ENCODE data around the gene PCDHGA8. TPM values are rescaled to one million over a fixed set of nuclear protein-coding genes. Genes with fewer than 3 reads are reported as not detected.
"Not testable (repeated sequence)": the region's sequence is repeated elsewhere in the genome, so short reads cannot be mapped to it uniquely, and the experiment has no call there.

Gene PCDHGA8
- total RNA-seq, 1 donor from 2014 or later, result under 0.01 TPM

- Histone ChIP-seq H3K36me3 (ENCODE audit: control insufficient read depth, insufficient read depth, low read length) (no peaks in the 10 kb centered on the region), H3K27me3 (ENCODE audit: control insufficient read depth, insufficient read depth, low read length) (peaks cover 2% of the 10 kb centered on the region), H3K4me3 (ENCODE audit: low read depth, low read length) (peak within 1 kb of the TSS; percentile 31)
- peak; percentile 72 for DNase-seq (ENCODE audit: low read depth)
- no peak for FAIRE-seq
- TF ChIP-seq CTCF (IDR thresholded peaks at IDR 0.05; ENCODE audit: insufficient read depth, low read length, severe bottlenecking), result peak; percentile 45
Measured at GRCh38 chr5:141430332-141431113, 38.1 kb downstream of the PCDHGA8 start, which contains the start of gene PCDHGA12. Gene PCDHGA12 (plus strand): TSS chr5:141430507. CDS start chr5:141430760, 253 bp downstream.

DNA sequence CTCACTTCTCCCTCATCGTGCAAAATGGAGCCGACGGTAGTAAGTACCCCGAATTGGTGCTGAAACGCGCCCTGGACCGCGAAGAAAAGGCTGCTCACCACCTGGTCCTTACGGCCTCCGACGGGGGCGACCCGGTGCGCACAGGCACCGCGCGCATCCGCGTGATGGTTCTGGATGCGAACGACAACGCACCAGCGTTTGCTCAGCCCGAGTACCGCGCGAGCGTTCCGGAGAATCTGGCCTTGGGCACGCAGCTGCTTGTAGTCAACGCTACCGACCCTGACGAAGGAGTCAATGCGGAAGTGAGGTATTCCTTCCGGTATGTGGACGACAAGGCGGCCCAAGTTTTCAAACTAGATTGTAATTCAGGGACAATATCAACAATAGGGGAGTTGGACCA is 38.9 kb downstream of the PCDHGA8 start:
- DNase-seq (ENCODE audit: low read depth) (peak; percentile 7), FAIRE-seq (no peak)
- H3K36me3 ChIP-seq (ENCODE audit: control insufficient read depth, insufficient read depth, low read length), result no peaks in the 10 kb centered on the region
- peak overlapping the region; percentile 20 for H3K4me3 ChIP-seq (ENCODE audit: low read depth, low read length)
- TF ChIP-seq CTCF (IDR thresholded peaks at IDR 0.05; ENCODE audit: insufficient read depth, low read length, severe bottlenecking), result no peak
- peaks cover 2% of the 10 kb centered on the region for H3K27me3 ChIP-seq (ENCODE audit: control insufficient read depth, insufficient read depth, low read length)

GRCh38 chr5:141432308-141432707 is 39.9 kb downstream of the PCDHGA8 start:
- not testable (repeated sequence) for H3K36me3 ChIP-seq (ENCODE audit: control insufficient read depth, insufficient read depth, low read length); H3K27me3 ChIP-seq (ENCODE audit: control insufficient read depth, insufficient read depth, low read length); FAIRE-seq; H3K4me3 ChIP-seq (ENCODE audit: low read depth, low read length); DNase-seq (ENCODE audit: low read depth)

- H3K36me3 ChIP-seq (ENCODE audit: control insufficient read depth, insufficient read depth, low read length); FAIRE-seq; H3K4me3 ChIP-seq (ENCODE audit: low read depth, low read length); DNase-seq (ENCODE audit: low read depth); H3K27me3 ChIP-seq (ENCODE audit: control insufficient read depth, insufficient read depth, low read length): not testable (repeated sequence)
Measured at GRCh38 chr5:141432726-141433125, 40.3 kb downstream of the PCDHGA8 start.

- no peak for DNase-seq (ENCODE audit: low read depth)
- TF ChIP-seq CTCF (IDR thresholded peaks at IDR 0.05; ENCODE audit: insufficient read depth, low read length, severe bottlenecking), result no peak
- H3K27me3 ChIP-seq (ENCODE audit: control insufficient read depth, insufficient read depth, low read length), result peaks cover 2% of the 10 kb centered on the region
- H3K36me3 ChIP-seq (ENCODE audit: control insufficient read depth, insufficient read depth, low read length), result no peaks in the 10 kb centered on the region
- no peak overlapping the region for H3K4me3 ChIP-seq (ENCODE audit: low read depth, low read length)
- no peak for FAIRE-seq
Measured at GRCh38 chr5:141434006-141434405, 41.6 kb downstream of the PCDHGA8 start.

- Histone ChIP-seq H3K36me3 (ENCODE audit: control insufficient read depth, insufficient read depth, low read length) (no peaks in the 10 kb centered on the region), H3K27me3 (ENCODE audit: control insufficient read depth, insufficient read depth, low read length) (no peaks in the 10 kb centered on the region), H3K4me3 (ENCODE audit: low read depth, low read length) (no peak overlapping the region)
- FAIRE-seq (no peak), DNase-seq (ENCODE audit: low read depth) (no peak)
- no peak for TF ChIP-seq CTCF (IDR thresholded peaks at IDR 0.05; ENCODE audit: insufficient read depth, low read length, severe bottlenecking)
Measured at GRCh38 chr5:141437221-141437620, 44.8 kb downstream of the PCDHGA8 start.
